T-helper 1 cell treated with Interleukin-12 subunit alpha and Interleukin-12 subunit beta and Interleukin-4 antibody, amounts not matched to agents 30 ng/mL and 1 ng/mL, for 36 hours (primary cell): ENCODE results near the gene TJP1. TPM values are rescaled to one million over a fixed set of nuclear protein-coding genes. Genes with fewer than 3 reads are reported as not detected.
"Not testable (repeated sequence)": the region's sequence is repeated elsewhere in the genome, so short reads cannot be mapped to it uniquely, and the experiment has no call there.

ENCODE experiments used
- intact Hi-C: fragments of 100-400 bp; cut with micrococcal nuclease; formaldehyde crosslinking; loops from one replicate; pipeline ENCODE4 v1.15.1; 2024
- total RNA-seq: library from RNA; stranded (reverse); gene quantifications from 2 replicates; pipeline ENCODE4 v1.2.3, GENCODE V29; 2022

TJP1 gene
- total RNA-seq, 1 donor from 2014 or later, result not detected

- intact Hi-C loops, result no loop called here
These were observed 17.8 kb upstream of the TJP1 start for GRCh38 chr15:29840054-29840453.

GRCh38 chr15:29838352-29839010 is 16.2 kb upstream of the TJP1 start:
- intact Hi-C loops, result no loop called here

- intact Hi-C loops, result no loop called here
These were observed 13.0 kb upstream of the TJP1 start for GRCh38 chr15:29835301-29835700.

GRCh38 chr15:29832709-29833108 is 10.4 kb upstream of the TJP1 start:
- intact Hi-C loops, result no loop called here

- intact Hi-C loops, result loop anchor here (5.0 kb wide), 1 partner anchor 90 kb away; no protein-coding TSS in a partner anchor
These were observed 4.9 kb upstream of the TJP1 start for GRCh38 chr15:29826908-29827820.

- intact Hi-C loops, result loop anchor here (5.0 kb wide), 1 partner anchor 88 kb away; no protein-coding TSS in a partner anchor
These were observed 3.0 kb upstream of the TJP1 start for GRCh38 chr15:29825227-29825626.

- intact Hi-C loops, result loop anchor here (5.0 kb wide), 1 partner anchor 251 kb away; a partner anchor contains a TSS
These were observed 604 bp upstream of the TJP1 start for GRCh38 chr15:29822684-29823459.

GRCh38 chr15:29821416-29822099 is 710 bp downstream of the TJP1 start:
- intact Hi-C loops, result loop anchor here (5.0 kb wide), 1 partner anchor 249 kb away; a partner anchor contains a TSS

GRCh38 chr15:29820394-29821154 is 1.7 kb downstream of the TJP1 start:
- intact Hi-C loops, result loop anchor here (5.0 kb wide), 1 partner anchor 248 kb away; a partner anchor contains a TSS

GRCh38 chr15:29819979-29820378 is 2.3 kb downstream of the TJP1 start:
- intact Hi-C loops, result loop anchor here (5.0 kb wide), 1 partner anchor 248 kb away; a partner anchor contains a TSS

- intact Hi-C loops, result no loop called here
These were observed 4.1 kb downstream of the TJP1 start for GRCh38 chr15:29818141-29818540.

- intact Hi-C loops, result not testable (repeated sequence)
These were observed 4.8 kb downstream of the TJP1 start for GRCh38 chr15:29817455-29817854.

- intact Hi-C loops, result no loop called here
These were observed 7.1 kb downstream of the TJP1 start for GRCh38 chr15:29815000-29815710.

GRCh38 chr15:29813009-29813408 is 9.3 kb downstream of the TJP1 start:
- intact Hi-C loops, result no loop called here

GRCh38 chr15:29812384-29812694 is 9.9 kb downstream of the TJP1 start:
- intact Hi-C loops, result no loop called here

GRCh38 chr15:29811691-29812383 is 10.4 kb downstream of the TJP1 start:
- intact Hi-C loops, result no loop called here

- intact Hi-C loops, result no loop called here
These were observed 16.6 kb downstream of the TJP1 start for GRCh38 chr15:29805708-29806104.

GRCh38 chr15:29805043-29805707 is 17.1 kb downstream of the TJP1 start:
- intact Hi-C loops, result no loop called here
